IPS-18c (cell line): ENCODE results near the gene DDX24.
"Not testable (repeated sequence)": the region's sequence is repeated elsewhere in the genome, so short reads cannot be mapped to it uniquely, and the experiment has no call there.

ENCODE experiments used
- H3K4me3 ChIP-seq: 2 replicates; pipeline ENCODE4 v1.7.0; 2013; ENCODE audit warnings: low read depth, mild to moderate bottlenecking, low read length, moderate library complexity; ENCODE audit not compliant: insufficient read depth
- H3K9me3 ChIP-seq: one replicate; pipeline ENCODE4 v1.6.1; 2013; ENCODE audit warnings: mild to moderate bottlenecking, low read length, moderate library complexity; ENCODE audit not compliant: control insufficient read depth, insufficient read depth

The DDX24 gene

DNA sequence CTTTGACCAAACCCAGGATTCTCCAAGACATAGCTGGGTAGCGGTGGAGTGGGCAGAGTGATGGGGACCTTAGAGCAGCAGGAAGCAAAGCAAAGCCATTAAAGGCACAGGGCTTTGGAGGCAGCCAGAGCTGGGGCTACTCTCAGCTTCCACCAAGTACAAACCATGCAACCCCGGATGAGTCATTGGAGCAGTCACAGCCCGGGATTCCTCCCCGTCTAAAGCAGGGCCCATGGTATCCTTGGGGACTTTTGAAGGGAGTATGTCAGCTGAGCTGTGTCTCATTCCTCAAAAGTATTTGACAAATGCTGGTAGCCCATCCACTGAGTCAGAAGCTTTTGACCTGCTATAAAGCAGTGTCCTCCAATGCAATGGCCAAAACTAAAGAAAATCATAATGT is 19.8 kb upstream of the DDX24 start:
- H3K4me3 ChIP-seq = no peak overlapping the region

DNA sequence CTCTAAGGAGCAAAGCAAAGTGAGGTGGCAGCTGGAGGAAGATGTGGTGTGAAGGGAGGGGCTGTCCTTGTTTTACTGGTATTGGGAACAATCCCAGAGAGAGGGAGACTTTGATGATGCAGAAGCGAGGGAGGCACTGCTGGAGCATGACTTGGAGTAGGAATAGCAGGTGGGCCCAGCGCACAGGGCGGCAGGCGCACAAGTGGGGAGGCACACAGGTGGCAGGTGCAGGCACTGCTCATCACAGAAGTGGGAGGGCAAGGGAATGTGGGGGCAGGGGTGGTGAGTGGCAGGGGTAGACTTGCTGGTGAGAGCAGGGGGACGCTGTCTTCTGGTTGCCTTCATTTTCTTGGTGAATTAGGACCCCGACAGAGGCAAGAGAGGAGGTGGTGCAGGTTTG is 18.0 kb upstream of the DDX24 start:
- Histone ChIP-seq H3K9me3 (peaks cover 2% of the 10 kb centered on the region), H3K4me3 (no peak overlapping the region)

More for the DNA sequence above, 19.8 kb upstream of the DDX24 start:
- H3K9me3 ChIP-seq = peaks cover 2% of the 10 kb centered on the region

DNA sequence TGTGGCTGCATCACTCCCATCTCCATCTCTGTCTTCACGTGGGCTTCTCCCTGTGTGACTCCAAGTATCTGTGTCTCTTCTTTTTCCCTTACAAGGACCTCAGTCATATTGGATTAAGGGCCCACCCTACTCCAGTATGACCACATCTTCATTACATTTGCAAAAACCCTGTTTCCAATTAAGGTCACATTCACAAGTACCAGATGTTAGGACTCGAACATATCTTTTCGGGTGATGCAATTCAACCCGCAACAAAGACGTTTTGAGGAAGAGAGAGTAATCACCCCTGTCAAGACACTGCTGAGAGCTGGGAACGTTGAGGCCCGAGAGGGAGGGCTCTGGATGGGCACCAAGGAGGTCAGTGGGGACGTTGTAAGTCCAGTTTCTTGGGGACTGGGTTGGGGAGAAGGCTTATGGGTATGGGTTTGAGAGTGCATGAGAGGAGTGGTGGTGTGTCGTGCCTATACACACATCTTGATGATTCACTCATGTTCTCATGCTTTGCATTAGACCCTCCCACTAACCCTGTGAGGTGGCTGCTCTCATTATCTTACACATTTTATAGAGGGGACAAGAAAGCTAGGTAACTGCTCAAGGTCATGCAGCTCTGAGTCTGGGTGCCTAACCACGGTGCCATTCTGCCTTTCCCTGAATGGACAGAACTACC is 17.5 kb upstream of the DDX24 start:
- Histone ChIP-seq H3K4me3 (no peak overlapping the region), H3K9me3 (peaks cover 2% of the 10 kb centered on the region)

- Histone ChIP-seq H3K9me3 (peaks cover 2% of the 10 kb centered on the region), H3K4me3 (no peak overlapping the region)
Observed at GRCh38 chr14:94097091-94097490, 16.1 kb upstream of the DDX24 start.

GRCh38 chr14:94093418-94093817 is 12.4 kb upstream of the DDX24 start:
- peaks cover 2% of the 10 kb centered on the region for H3K9me3 ChIP-seq

GRCh38 chr14:94089479-94089878 is 8.5 kb upstream of the DDX24 start:
- no peak overlapping the region for H3K4me3 ChIP-seq
- no peaks in the 10 kb centered on the region for H3K9me3 ChIP-seq

More at GRCh38 chr14:94093418-94093817, 12.4 kb upstream of the DDX24 start:
- H3K4me3 ChIP-seq = no peak overlapping the region

DNA sequence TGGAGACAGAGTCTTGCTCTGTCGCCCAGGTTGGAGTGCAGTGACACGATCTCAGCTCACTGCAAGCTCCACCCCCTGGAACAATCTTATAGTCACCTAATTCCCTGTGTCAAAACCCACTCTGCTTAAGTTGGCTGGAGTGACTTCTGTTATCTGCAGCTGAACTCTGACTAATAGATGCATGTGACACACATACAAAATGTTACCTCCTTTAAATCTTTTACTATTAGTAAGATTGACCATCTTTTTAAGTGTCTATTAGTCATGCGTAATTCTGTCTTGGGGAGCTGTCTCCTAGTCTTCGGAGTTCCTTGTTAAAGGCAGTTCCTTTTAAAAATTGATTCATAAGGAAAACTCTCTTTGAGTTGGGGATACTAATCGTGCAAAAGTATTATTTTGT is 7.5 kb upstream of the DDX24 start:
- no peaks in the 10 kb centered on the region for H3K9me3 ChIP-seq
- H3K4me3 ChIP-seq = no peak overlapping the region

DNA sequence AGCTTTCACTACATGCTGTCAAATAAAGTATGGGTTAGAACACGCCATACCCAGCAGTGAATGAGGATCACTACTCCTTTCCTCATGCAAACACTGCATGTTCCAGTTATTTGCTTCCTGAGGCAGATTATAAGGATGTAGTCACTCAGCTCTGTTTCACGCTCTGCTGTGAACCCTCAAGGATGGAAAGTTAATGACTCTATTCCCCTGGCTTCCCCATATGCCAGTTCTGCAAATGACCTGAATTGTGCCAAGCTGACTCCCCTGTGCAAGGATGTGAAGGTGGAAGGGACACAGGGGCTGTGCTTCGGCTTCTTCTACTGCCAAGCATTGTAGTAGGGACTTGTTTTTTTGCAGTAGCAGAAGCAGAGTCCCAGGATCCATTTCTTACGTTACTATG is 6.9 kb upstream of the DDX24 start:
- Histone ChIP-seq H3K4me3 (no peak overlapping the region), H3K9me3 (no peaks in the 10 kb centered on the region)

- H3K4me3 ChIP-seq = peak overlapping the region; percentile 81
- H3K9me3 ChIP-seq = no peaks in the 10 kb centered on the region
Observed at GRCh38 chr14:94081386-94081820, 401 bp upstream of the DDX24 start.

- no peaks in the 10 kb centered on the region for H3K9me3 ChIP-seq
- peak overlapping the region; percentile 81 for H3K4me3 ChIP-seq
Observed at GRCh38 chr14:94079891-94080620, 946 bp downstream of the DDX24 start.

- H3K4me3 ChIP-seq = no peak overlapping the region
- peaks cover 3% of the 10 kb centered on the region for H3K9me3 ChIP-seq
Observed at GRCh38 chr14:94077823-94078222, 3.2 kb downstream of the DDX24 start.

GRCh38 chr14:94077111-94077821 is 3.7 kb downstream of the DDX24 start:
- no peak overlapping the region for H3K4me3 ChIP-seq

DNA sequence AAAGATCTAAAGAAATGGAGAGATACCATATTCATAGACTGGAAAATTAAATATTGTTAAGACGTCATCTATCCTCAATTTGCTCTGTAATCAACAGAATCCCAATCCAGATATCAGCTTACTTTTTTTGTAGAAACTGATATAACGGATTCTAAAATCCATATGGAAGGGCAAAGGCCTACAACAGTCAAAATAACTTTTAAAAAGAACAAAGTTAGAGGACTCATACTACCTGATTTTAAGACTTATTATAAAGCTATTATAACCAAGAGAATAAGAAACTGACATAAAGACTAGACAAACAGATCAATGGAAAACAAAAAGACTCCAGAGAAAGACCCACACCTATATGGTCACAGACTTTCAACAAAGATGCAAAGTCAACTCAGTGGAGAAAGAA is 6.0 kb downstream of the DDX24 start:
- H3K4me3 ChIP-seq = no peak overlapping the region
- peaks cover 3% of the 10 kb centered on the region for H3K9me3 ChIP-seq

More at GRCh38 chr14:94077111-94077821, 3.7 kb downstream of the DDX24 start:
- peaks cover 3% of the 10 kb centered on the region for H3K9me3 ChIP-seq

DNA sequence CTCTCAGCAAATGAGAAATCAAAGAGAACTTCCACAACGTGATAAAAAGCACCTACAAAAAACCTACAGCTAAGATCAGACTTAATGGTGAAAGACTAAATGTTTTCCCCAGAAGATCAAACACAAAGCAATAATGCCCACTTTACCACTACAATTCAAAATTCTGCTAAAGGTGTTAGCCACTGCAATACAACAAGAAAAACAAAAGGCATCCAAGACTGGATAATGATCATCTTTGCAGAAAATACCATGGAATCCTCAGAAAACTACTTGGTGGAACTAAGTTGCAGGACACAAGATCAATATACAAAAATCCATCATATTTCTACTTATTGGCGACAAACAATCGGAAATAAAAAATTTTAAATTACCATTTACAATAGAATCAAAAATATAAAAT is 6.5 kb downstream of the DDX24 start:
- peaks cover 3% of the 10 kb centered on the region for H3K9me3 ChIP-seq
- no peak overlapping the region for H3K4me3 ChIP-seq

GRCh38 chr14:94072076-94072475 is 8.9 kb downstream of the DDX24 start:
- not testable (repeated sequence) for H3K9me3 ChIP-seq, H3K4me3 ChIP-seq

GRCh38 chr14:94066089-94066676 is 14.8 kb downstream of the DDX24 start:
- Histone ChIP-seq H3K9me3 (no peaks in the 10 kb centered on the region), H3K4me3 (no peak overlapping the region)

DNA sequence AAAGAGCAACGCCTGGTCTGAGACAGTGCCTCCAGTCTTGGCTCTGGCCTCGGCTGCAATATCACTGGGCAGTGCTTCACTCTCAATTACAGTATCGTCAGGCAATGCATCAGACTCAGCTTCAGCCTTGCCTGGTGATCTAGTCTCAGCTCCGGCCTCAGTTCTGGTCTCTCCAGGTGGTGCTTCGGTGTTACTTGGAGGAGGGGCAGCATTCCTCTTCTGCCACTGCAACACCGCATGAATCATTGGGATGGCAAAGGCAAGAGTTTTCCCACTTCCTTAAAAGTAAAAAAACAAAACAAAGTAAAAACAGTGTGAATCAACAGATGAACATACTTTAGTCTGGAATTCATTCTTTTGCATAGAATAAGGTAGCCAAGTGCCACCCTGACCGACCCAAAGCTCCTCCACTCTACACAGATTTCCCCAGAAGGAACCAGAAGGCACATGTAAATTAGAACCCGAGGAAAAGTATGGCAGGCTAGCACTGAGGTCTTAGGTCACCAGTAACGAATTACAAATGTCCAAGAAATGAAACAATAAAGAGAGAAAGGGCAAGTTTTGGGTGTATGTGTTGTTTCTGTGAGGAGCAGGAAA is 18.6 kb downstream of the DDX24 start:
- no peak overlapping the region for H3K4me3 ChIP-seq

More for the DNA sequence above, 18.6 kb downstream of the DDX24 start:
- H3K9me3 ChIP-seq = no peaks in the 10 kb centered on the region
